PC-3 (cell line): ENCODE measurements around the gene FAM184A.

Experiments
- CTCF ChIP-seq: fragments of 300-600 bp; sonication (generic); conservative IDR thresholded peaks from 2 replicates; pipeline ENCODE4 v1.5.1; 2017; ENCODE audit warnings: antibody characterized with exemption, low read depth, mild to moderate bottlenecking, low read length
- EZH2phosphoT487 ChIP-seq: fragments of 300-600 bp; sonication (generic); IDR thresholded peaks from 2 replicates; pipeline ENCODE4 v1.6.1; 2018; ENCODE audit warnings: mild to moderate bottlenecking, antibody characterized with exemption, low read length, borderline replicate concordance

GRCh38 chr6:119113961-119114360, 35.5 kb upstream of the FAM184A start:
- no peak for TF ChIP-seq EZH2phosphoT487
- TF ChIP-seq CTCF = no peak
